KOPT-K1 (cell line): ENCODE data around the gene USP24.
"Not testable (repeated sequence)": the region's sequence is repeated elsewhere in the genome, so short reads cannot be mapped to it uniquely, and the experiment has no call there.

Source experiments
- H3K27ac ChIP-seq: fragments of 200-600 bp; sonication (generic); 2 replicates; pipeline ENCODE4 v1.5.1; 2016; ENCODE audit warnings: antibody characterized with exemption, mild to moderate bottlenecking, low read depth, low read length; ENCODE audit not compliant: poor library complexity, severe bottlenecking
- H3K36me3 ChIP-seq: fragments of 200-600 bp; sonication (generic); 2 replicates; pipeline ENCODE4 v1.5.1; 2017; ENCODE audit warnings: antibody characterized with exemption, mild to moderate bottlenecking, low read length, moderate library complexity; ENCODE audit not compliant: insufficient read depth
- H3K9me3 ChIP-seq: fragments of 200-600 bp; sonication (generic); 2 replicates; pipeline ENCODE4 v1.5.1; 2017; ENCODE audit warnings: antibody characterized with exemption, low read length, mild to moderate bottlenecking; ENCODE audit not compliant: insufficient read depth, poor library complexity, severe bottlenecking

The USP24 gene

GRCh38 chr1:55213151-55213884 lies 1.8 kb downstream of the USP24 start:
- Histone ChIP-seq H3K36me3 (no peaks in the 10 kb centered on the region; the same call in 1 of the 2 replicates), H3K27ac (peak overlapping the region; percentile 90), H3K9me3 (no peaks in the 10 kb centered on the region)

DNA sequence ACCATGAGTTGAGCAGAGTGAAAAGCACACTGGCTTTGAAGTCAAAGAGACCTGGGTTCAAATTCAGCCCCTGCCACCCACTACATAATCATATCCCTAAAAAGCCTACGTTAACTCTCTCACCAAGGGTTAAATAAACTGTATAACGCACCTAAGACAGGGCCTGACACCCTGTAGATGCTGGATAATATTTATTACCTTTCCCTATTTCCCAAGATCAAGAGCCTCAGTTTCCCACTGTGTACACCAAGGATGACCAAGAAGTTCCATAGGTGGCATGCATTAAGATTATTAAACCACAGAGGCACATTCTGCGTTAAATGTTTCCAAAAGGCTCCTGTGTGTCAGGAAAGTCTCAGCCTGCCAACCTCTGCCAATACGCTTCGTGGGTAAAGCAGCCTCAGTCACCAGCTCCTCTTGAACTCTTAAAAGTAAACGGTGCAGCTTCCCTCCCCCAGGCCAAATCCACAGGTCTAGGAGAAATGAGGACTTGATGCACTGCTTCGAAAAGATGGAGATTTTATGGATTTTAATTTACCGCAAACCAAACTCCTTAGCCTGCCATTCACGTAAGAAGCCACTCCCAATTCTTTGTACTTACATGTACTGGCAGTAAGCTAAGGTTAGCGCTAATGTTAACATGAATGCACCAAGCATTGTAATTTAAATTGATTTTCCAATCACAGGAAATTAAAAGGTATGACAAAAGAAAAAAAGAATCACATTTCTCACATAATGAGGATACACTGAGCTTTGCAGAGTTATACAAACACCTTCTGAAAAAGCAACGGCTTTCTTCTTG lies 2.6 kb downstream of the USP24 start:
- Histone ChIP-seq H3K36me3 (no peaks in the 10 kb centered on the region; the same call in 1 of the 2 replicates), H3K27ac (peak overlapping the region; percentile 90), H3K9me3 (no peaks in the 10 kb centered on the region)

- H3K9me3 ChIP-seq, result no peaks in the 10 kb centered on the region
- H3K27ac ChIP-seq, result peak overlapping the region; percentile 90
- peaks cover 4% of the 10 kb centered on the region for H3K36me3 ChIP-seq
Observed at GRCh38 chr1:55211863-55212262, 3.3 kb downstream of the USP24 start.

DNA sequence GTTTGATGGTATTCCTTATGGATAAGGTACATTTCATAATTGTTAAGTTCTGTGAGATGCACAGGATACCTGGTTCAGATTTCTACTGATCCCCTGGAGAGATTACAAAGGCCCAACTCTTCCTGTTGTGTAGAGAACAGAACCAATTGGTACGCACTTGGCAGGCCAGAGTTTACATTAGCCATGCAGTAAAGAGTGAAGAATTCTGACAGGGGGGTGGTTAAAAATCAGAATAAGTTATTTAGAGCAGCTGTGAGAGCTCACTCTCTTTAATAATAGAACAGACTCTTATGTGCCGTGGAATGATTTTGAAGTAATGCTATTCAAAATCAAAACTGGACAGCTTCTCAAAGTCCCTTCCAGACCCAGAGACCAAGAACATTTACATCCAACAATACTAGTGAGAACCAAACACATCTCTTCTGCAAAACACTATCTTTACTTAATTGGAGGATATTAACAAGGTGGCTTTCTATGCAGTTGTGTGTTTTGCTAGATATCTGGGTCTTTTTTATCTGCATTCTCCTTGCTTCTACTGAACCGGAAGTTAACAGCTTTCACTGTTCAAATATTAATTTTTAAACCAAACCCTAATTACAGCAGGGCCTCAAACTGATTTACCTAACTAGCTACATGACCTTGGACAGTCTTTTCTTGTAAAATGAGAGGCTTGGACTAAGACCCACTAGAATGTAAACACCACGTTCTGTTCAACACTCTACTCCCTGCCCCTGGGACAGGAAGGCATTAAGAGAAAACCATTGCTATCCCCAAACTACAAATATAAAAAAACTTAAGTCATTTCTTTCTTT lies 4.0 kb downstream of the USP24 start:
- Histone ChIP-seq H3K27ac (peak overlapping the region; percentile 90), H3K9me3 (no peaks in the 10 kb centered on the region), H3K36me3 (peaks cover 11% of the 10 kb centered on the region)

- Histone ChIP-seq H3K36me3 (peaks cover 20% of the 10 kb centered on the region), H3K27ac (no peak overlapping the region), H3K9me3 (no peaks in the 10 kb centered on the region)
Observed at GRCh38 chr1:55209247-55209646, 5.9 kb downstream of the USP24 start.

DNA sequence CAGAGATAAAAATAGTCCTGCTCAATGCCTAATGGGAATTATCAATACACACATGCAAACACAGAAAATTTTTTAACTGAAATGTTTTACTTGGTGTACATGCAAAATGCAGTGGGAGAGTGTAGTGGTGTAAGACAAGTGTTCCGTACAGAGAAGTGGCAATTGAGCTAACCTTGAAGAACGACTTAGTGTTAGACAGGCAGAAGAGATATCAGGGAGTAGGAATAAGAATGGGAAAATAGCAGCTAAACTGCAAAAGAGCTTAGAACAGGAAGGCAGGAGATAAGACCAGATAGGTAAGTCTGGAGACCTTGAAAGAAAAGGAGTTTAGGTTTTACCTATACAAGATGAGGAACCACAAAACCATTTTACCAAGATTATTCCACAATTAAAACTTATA lies 9.0 kb downstream of the USP24 start:
- Histone ChIP-seq H3K36me3 (peaks cover 28% of the 10 kb centered on the region), H3K27ac (no peak overlapping the region), H3K9me3 (no peaks in the 10 kb centered on the region)

GRCh38 chr1:55204997-55205396 lies 10.2 kb downstream of the USP24 start:
- H3K27ac ChIP-seq, result no peak overlapping the region
- peaks cover 31% of the 10 kb centered on the region for H3K36me3 ChIP-seq

DNA sequence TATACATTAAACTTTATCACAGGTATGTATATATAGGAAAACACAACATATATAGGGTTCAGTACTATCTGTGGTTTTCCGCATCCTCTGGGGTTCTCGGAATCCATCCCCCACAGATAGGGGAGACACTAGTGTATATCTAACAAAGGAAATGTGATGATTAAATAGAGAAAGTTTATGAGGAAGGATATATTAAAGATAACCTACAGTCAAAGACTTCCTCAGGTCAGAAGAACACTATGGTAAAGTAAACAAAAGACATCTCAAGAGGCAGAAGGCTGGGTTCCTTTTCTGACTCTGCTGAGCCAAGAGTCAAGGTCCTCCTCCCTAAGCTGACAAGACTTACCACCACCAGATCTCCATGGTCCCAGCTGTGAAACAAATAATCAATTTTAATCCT lies 12.1 kb downstream of the USP24 start:
- Histone ChIP-seq H3K36me3 (peaks cover 48% of the 10 kb centered on the region), H3K27ac (peak overlapping the region; percentile 2), H3K9me3 (no peaks in the 10 kb centered on the region)

More at GRCh38 chr1:55204997-55205396, 10.2 kb downstream of the USP24 start:
- no peaks in the 10 kb centered on the region for H3K9me3 ChIP-seq

DNA sequence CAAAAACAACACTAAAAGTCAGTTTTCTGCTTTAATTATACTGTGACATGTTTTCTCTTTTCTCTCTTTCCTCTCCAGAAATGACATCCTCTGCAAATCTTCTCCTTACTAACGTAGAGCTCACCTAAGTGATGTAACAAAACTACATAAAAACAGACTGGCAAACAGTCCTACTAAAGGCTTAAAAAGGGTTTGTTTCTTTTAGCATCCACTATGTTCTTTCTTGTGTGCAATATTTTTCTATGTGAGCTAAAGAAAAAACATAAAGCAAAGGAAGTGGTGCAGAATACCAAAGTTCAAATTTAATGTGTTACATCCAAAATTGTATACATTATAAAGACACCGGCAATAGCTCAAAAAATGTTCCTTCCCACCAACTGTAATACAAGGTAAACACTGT lies 14.5 kb downstream of the USP24 start:
- Histone ChIP-seq H3K27ac (no peak overlapping the region), H3K9me3 (no peaks in the 10 kb centered on the region), H3K36me3 (peaks cover 33% of the 10 kb centered on the region)

DNA sequence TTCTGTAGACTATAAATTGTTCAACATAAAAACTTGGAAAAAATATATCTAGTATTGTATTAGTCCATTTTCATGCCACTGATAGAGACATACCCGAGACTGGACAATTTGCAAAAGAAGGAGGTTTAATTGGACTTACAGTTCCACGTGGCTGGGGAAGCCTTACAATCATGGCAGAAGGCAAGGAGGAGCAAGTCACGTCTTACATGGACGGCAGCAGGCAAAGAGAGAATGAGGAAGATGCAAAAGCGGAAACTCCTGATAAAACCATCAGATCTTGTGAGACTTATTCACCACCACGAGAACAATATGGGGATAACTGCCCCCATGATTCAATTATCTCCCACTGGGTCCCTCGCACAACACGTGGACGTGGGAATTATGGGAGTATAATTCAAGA lies 15.4 kb downstream of the USP24 start:
- not testable (repeated sequence) for H3K27ac ChIP-seq
- H3K36me3 ChIP-seq, result peaks cover 32% of the 10 kb centered on the region

GRCh38 chr1:55198044-55198443 lies 17.1 kb downstream of the USP24 start:
- Histone ChIP-seq H3K27ac (no peak overlapping the region), H3K9me3 (no peaks in the 10 kb centered on the region), H3K36me3 (peaks cover 34% of the 10 kb centered on the region)

More for the DNA sequence above, 15.4 kb downstream of the USP24 start:
- not testable (repeated sequence) for H3K9me3 ChIP-seq

- no peaks in the 10 kb centered on the region for H3K9me3 ChIP-seq
- H3K36me3 ChIP-seq, result peaks cover 29% of the 10 kb centered on the region
- no peak overlapping the region for H3K27ac ChIP-seq
Observed at GRCh38 chr1:55197099-55197498, 18.1 kb downstream of the USP24 start.

DNA sequence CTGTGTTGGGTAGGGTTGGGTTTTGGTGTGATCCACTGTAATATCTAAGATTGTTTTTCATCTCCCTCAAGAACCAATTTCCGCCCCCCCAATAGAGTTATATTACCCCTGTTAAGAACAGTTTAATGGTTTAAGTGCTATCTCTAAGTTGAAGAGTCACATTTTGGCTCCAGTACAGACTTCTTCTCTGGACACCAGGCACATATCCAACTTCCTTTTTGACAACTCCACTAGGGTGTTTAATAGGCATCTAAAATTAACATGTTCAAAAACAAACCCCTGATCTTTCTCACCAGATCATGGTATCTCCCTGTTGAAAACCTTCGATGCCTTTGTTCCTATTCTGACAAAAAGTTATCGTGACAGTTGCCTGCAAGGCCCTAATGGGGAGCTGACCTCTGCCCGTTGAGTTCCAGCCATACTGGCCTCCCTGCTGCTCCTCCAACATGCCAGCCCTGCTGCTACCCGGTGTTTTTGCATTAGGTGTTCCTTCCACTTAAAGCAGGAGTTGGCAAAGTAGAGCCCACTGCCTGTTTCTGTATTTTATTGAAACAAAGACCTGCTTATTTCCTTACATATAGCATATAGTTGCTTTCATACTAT lies 18.6 kb downstream of the USP24 start:
- H3K36me3 ChIP-seq, result peaks cover 29% of the 10 kb centered on the region
- H3K27ac ChIP-seq, result no peak overlapping the region
- H3K9me3 ChIP-seq, result no peaks in the 10 kb centered on the region

- Histone ChIP-seq H3K36me3 (peaks cover 29% of the 10 kb centered on the region), H3K9me3 (no peaks in the 10 kb centered on the region), H3K27ac (no peak overlapping the region)
Observed at GRCh38 chr1:55195521-55196233, 19.5 kb downstream of the USP24 start.
